ENCODE results near the gene CDH4.

- TF ChIP-seq POLR2A (IDR thresholded peaks at IDR 0.05; ENCODE audit: low read length) (no peak), GATA1 (IDR thresholded peaks at IDR 0.05; ENCODE audit: low read depth, low read length) (no peak)
Measured at GRCh38 chr20:61541537-61541936, 289.5 kb downstream of the CDH4 start.
